GM23338 (cell line): ENCODE data around the gene CYTH1. TPM values are rescaled to one million over a fixed set of nuclear protein-coding genes. Genes with fewer than 3 reads are reported as not detected.

ENCODE experiments used
- ATAC-seq: fragments of 200-7000 bp; cut with Tn5 transposase; 3 replicates; pipeline ENCODE4 v1.9.1; 2020
- DNase-seq: peaks from one replicate; pipeline ENCODE4 v3.0.0-alpha.2; 2015; ENCODE audit warnings: low spot score
- H2AFZ ChIP-seq: fragments of 200-600 bp; sonication (generic); 2 replicates; pipeline ENCODE4 v1.8.0; 2016; ENCODE audit warnings: antibody characterized with exemption, mild to moderate bottlenecking, moderate library complexity
- H3F3A ChIP-seq: fragments of 200-600 bp; sonication (generic); replicated peaks from 2 replicates; pipeline ENCODE4 v1.8.0; 2017; ENCODE audit warnings: antibody characterized with exemption, mixed run types, low read depth
- H3K27ac ChIP-seq: fragments of 200-600 bp; sonication (generic); 2 replicates; pipeline ENCODE4 v1.6.1; 2016; ENCODE audit warnings: low read depth
- H3K27me3 ChIP-seq: fragments of 200-600 bp; sonication (generic); 2 replicates; pipeline ENCODE4 v1.8.0; 2016; ENCODE audit warnings: mild to moderate bottlenecking, mixed run types, moderate library complexity; ENCODE audit not compliant: insufficient read depth
- H3K36me3 ChIP-seq: fragments of 200-600 bp; sonication (generic); 2 replicates; pipeline ENCODE4 v1.8.0; 2016; ENCODE audit warnings: mild to moderate bottlenecking; ENCODE audit not compliant: insufficient read depth
- H3K4me1 ChIP-seq: fragments of 200-600 bp; sonication (generic); 2 replicates; pipeline ENCODE4 v1.8.0; 2016; ENCODE audit warnings: mild to moderate bottlenecking, moderate library complexity; ENCODE audit not compliant: insufficient read depth
- H3K4me2 ChIP-seq: fragments of 200-600 bp; sonication (generic); 2 replicates; pipeline ENCODE4 v1.7.1; 2017; ENCODE audit warnings: mixed run types
- H3K4me3 ChIP-seq: fragments of 200-600 bp; sonication (generic); 2 replicates; pipeline ENCODE4 v1.6.1; 2016; ENCODE audit warnings: mixed run types
- H3K79me2 ChIP-seq: fragments of 200-600 bp; sonication (generic); replicated peaks from 2 replicates; pipeline ENCODE4 v1.8.0; 2017; ENCODE audit warnings: mild to moderate bottlenecking; ENCODE audit not compliant: insufficient read depth
- H3K9me2 ChIP-seq: fragments of 200-600 bp; sonication (generic); 2 replicates; pipeline ENCODE4 v1.8.0; 2017; ENCODE audit not compliant: insufficient read depth
- H4K20me1 ChIP-seq: fragments of 200-600 bp; sonication (generic); replicated peaks from 2 replicates; pipeline ENCODE4 v1.8.0; 2017; ENCODE audit warnings: mild to moderate bottlenecking; ENCODE audit not compliant: insufficient read depth
- H3K27ac Mint-ChIP-seq: 2 replicates; pipeline ENCODE4 v1.8.0; 2020; ENCODE audit warnings: inconsistent platforms, mild to moderate bottlenecking, moderate library complexity, mixed read lengths
- H3K27me3 Mint-ChIP-seq: 3 replicates; pipeline ENCODE4 v1.8.0; 2022; ENCODE audit warnings: low read depth, mild to moderate bottlenecking, moderate library complexity, mixed read lengths, inconsistent platforms; ENCODE audit not compliant: insufficient read depth, poor library complexity
- H3K36me3 Mint-ChIP-seq: 3 replicates; pipeline ENCODE4 v1.8.0; 2021; ENCODE audit warnings: low read depth, mild to moderate bottlenecking, inconsistent platforms, moderate library complexity, mixed read lengths
- H3K4me1 Mint-ChIP-seq: 3 replicates; pipeline ENCODE4 v1.8.0; 2020; ENCODE audit warnings: mild to moderate bottlenecking, inconsistent platforms, mixed read lengths
- H3K4me3 Mint-ChIP-seq: 3 replicates; pipeline ENCODE4 v1.8.0; 2021; ENCODE audit warnings: moderate library complexity, mild to moderate bottlenecking, inconsistent platforms, mixed read lengths
- H3K9me3 Mint-ChIP-seq: 3 replicates; pipeline ENCODE4 v1.8.0; 2020; ENCODE audit warnings: moderate library complexity, mild to moderate bottlenecking, inconsistent platforms, mixed read lengths
- CREB1 ChIP-seq: fragments of 250-450 bp; sonication (Bioruptor Pico); IDR thresholded peaks from 2 replicates; pipeline ENCODE4 v1.5.0; 2020; ENCODE audit warnings: low read depth, mild to moderate bottlenecking, moderate library complexity
- ETS1 ChIP-seq: IDR thresholded peaks from 2 replicates; pipeline ENCODE4 v1.6.1; 2016; ENCODE audit warnings: antibody characterized with exemption
- EZH2 ChIP-seq: fragments of 200-600 bp; sonication (generic); IDR thresholded peaks from one replicate; pipeline ENCODE4 v1.8.0; 2017; ENCODE audit warnings: antibody characterized with exemption, mild to moderate bottlenecking, low read depth; ENCODE audit not compliant: unreplicated experiment
- EZH2phosphoT487 ChIP-seq: fragments of 200-600 bp; sonication (generic); IDR thresholded peaks from one replicate; pipeline ENCODE4 v1.8.1; 2018; ENCODE audit warnings: antibody characterized with exemption; ENCODE audit not compliant: unreplicated experiment
- JUNB ChIP-seq: IDR thresholded peaks from one replicate; pipeline ENCODE4 v1.6.1; 2016; ENCODE audit warnings: antibody characterized with exemption; ENCODE audit not compliant: unreplicated experiment
- NANOG ChIP-seq: IDR thresholded peaks from 2 replicates; pipeline ENCODE4 v1.6.1; 2016; ENCODE audit warnings: antibody characterized with exemption, borderline replicate concordance
- POLR2AphosphoS5 ChIP-seq: IDR thresholded peaks from 2 replicates; pipeline ENCODE4 v1.6.1; 2016; ENCODE audit warnings: antibody characterized with exemption, low read depth
- ZNF331 ChIP-seq: fragments of 250-450 bp; sonication (Bioruptor Pico); IDR thresholded peaks from 2 replicates; pipeline ENCODE4 v1.5.0; 2020; ENCODE audit warnings: low read depth, mild to moderate bottlenecking, moderate library complexity
- ZNF462 ChIP-seq: fragments of 250-450 bp; sonication (Bioruptor Pico); IDR thresholded peaks from 2 replicates; pipeline ENCODE4 v1.5.0; 2020; ENCODE audit warnings: mild to moderate bottlenecking, moderate library complexity
- polyA plus RNA-seq: library from polyadenylated mRNA; unstranded; fragments of >200 nt; fragmentation: Nextera tagmentation; extraction: Ambion mirVana; gene quantifications from 2 replicates; pipeline ENCODE4 v1.2.1, GENCODE V29; 2016
- total RNA-seq: library from RNA; depleted of rRNA; stranded (reverse); fragments of >200 nt; shearing (Covaris generic); gene quantifications from 2 replicates; pipeline ENCODE4 v1.2.3, GENCODE V29; 2014
- TF ChIP-seq, protein P1 (sequence below): IDR thresholded peaks from one replicate; pipeline ENCODE4 v1.6.1; 2018; ENCODE audit warnings: antibody characterized with exemption; ENCODE audit not compliant: unreplicated experiment

CYTH1 gene
- total and polyA plus RNA-seq, 2 experiments from 2014 or later = 13.8 to 14.5 TPM

GRCh38 chr17:78673395-78673794, 108.7 kb downstream of the CYTH1 start (continued):
- TF ChIP-seq, protein P1, sequence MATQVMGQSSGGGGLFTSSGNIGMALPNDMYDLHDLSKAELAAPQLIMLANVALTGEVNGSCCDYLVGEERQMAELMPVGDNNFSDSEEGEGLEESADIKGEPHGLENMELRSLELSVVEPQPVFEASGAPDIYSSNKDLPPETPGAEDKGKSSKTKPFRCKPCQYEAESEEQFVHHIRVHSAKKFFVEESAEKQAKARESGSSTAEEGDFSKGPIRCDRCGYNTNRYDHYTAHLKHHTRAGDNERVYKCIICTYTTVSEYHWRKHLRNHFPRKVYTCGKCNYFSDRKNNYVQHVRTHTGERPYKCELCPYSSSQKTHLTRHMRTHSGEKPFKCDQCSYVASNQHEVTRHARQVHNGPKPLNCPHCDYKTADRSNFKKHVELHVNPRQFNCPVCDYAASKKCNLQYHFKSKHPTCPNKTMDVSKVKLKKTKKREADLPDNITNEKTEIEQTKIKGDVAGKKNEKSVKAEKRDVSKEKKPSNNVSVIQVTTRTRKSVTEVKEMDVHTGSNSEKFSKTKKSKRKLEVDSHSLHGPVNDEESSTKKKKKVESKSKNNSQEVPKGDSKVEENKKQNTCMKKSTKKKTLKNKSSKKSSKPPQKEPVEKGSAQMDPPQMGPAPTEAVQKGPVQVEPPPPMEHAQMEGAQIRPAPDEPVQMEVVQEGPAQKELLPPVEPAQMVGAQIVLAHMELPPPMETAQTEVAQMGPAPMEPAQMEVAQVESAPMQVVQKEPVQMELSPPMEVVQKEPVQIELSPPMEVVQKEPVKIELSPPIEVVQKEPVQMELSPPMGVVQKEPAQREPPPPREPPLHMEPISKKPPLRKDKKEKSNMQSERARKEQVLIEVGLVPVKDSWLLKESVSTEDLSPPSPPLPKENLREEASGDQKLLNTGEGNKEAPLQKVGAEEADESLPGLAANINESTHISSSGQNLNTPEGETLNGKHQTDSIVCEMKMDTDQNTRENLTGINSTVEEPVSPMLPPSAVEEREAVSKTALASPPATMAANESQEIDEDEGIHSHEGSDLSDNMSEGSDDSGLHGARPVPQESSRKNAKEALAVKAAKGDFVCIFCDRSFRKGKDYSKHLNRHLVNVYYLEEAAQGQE = no peak
- TF ChIP-seq POLR2AphosphoS5 = no peak

- peaks cover 5% of the 10 kb centered on the region; the same call in 2 of the 3 replicates for H3K4me1 Mint-ChIP-seq
- Histone ChIP-seq H3K4me3 (no peak overlapping the region), H3K36me3 (no peaks in the 10 kb centered on the region), H2AFZ (no peak overlapping the region), H3K4me2 (no peak overlapping the region), H3K4me1 (no peaks in the 10 kb centered on the region), H3K79me2 (no peaks in the 10 kb centered on the region), H3K27me3 (no peaks in the 10 kb centered on the region), H3K27ac (no peak overlapping the region), H3K9me2 (no peaks in the 10 kb centered on the region), H4K20me1 (no peaks in the 10 kb centered on the region), H3F3A (no peaks in the 10 kb centered on the region)
- H3K4me3 Mint-ChIP-seq = no peak overlapping the region
- H3K36me3 Mint-ChIP-seq = peaks cover 11% of the 10 kb centered on the region
- peaks cover 4% of the 10 kb centered on the region for H3K27me3 Mint-ChIP-seq
- H3K9me3 Mint-ChIP-seq = peaks cover 3% of the 10 kb centered on the region; the same call in 2 of the 3 replicates
- no peak for ATAC-seq
- H3K27ac Mint-ChIP-seq = no peak overlapping the region
- DNase-seq = no peak
- TF ChIP-seq JUNB = no peak
- TF ChIP-seq CREB1 = no peak
- TF ChIP-seq, protein P1 = no peak
- TF ChIP-seq EZH2 = no peak
- no peak for TF ChIP-seq ETS1
- TF ChIP-seq NANOG = no peak
- TF ChIP-seq ZNF331 (CRISPR knock-in tag) = no peak
- TF ChIP-seq EZH2phosphoT487 = no peak
- TF ChIP-seq ZNF462 (CRISPR knock-in tag) = no peak
Measured at GRCh38 chr17:78672871-78673371, 109.2 kb downstream of the CYTH1 start.
